GM21619 (cell line): ENCODE results near the gene MAGI3.

Experiments
- ATAC-seq: cut with Tn5 transposase; IDR thresholded peaks from one replicate; pipeline ENCODE4 v1.9.1; 2021; ENCODE audit not compliant: unreplicated experiment

The MAGI3 gene

DNA sequence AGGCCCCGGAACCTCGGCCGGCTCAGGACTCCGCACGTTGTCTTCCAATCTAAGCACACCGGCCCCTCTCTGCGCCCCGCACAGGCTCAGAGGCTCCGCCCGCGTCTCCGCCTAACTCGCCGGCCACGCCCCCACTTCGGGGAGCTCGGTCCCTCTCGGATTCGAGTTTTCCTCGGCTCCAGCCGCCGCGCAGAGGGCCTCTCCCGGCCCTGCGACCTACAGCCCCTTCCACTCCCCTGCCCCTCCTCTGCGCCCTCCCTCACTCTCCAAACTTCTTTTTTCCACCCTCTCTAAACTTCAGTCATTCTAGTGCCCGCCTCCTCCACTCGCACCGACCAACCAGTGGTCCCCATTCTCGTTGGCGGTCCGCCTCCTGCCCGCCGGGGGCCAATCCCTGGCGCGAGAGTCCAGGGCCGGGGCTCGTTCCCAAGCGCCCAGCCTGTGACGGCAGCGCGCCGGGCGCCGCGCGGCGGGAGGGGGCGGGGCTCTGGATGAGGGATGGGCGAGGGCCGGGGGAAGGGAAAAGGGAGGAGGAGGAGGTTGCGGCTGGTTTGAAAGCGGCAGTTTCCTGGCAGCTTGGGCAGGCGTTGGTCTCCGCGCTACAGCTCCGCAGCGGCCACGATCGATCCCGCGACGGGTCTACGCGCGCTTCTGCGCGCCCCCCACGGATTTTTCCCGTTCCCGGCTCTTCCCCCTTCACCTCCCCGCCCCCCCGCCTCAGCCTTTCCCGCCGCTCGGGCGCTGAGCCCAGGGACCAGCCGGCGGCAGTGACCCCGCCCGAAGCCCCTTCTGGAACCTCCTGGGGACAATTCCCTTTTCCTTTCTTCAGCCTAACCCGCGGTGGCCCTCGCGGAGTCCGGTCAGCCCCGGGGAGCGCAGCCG lies at the start of gene MAGI3:
TSS of gene MAGI3 (plus strand) at position 563 of the 882 bp plus-strand sequence. CDS start 519 bp downstream, outside the sequence.
- ATAC-seq, result peak; percentile 99

DNA sequence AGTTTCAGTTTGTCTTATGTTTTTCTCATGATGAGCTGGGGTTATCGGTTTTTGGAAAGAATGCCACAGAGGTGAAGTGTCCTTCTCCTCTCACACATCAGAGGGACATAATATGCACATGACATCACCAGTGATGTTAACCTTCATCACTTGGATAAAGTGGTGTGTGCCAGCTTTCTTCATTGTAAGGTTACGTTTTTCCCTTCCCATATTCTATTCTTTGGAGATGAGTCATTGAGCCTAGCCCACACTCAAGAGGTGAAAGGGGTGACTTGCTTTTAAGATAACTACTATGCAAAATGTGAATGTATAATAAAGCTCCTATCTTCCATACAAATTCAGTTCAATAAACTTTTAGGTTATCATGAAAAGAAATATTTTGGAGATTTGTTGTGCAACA lies 36.7 kb upstream of the MAGI3 start:
- no peak for ATAC-seq

DNA sequence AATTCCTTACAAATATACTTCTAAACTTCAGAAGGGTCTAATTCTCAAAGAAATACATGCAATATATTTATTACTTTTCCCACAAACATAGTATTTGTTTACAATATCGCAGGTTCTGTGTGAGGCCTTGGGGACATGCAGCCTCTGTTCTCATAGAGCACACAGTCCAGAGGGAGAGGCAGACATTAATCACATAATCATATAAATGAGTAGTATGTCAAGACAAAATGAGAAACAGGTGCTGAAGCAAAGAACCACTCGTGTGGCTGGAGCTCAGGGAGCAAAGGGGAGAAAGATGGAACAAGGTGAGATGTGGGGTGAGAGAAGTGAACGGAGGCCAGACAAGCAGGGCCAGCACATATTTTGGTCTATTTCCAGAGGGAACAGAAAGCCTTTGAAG lies 26.4 kb upstream of the MAGI3 start:
- ATAC-seq, result no peak

DNA sequence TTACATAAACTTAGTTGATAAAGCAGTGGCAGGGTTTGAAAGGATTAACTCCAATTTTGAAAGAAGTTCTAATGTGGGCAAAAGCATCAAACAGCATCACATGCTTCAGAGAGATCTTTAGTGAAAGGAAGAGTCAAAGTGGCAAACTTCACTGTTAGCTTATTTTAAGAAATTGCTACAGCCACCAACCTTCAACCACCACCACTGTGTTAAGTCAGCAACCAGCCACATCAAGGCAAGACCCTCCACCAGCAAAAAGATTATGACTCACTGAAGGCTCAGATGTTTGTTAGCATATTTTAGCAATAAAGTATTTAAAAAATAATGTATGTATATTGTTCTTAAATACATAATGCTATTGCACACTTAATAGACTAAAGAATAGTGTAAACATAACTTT lies 21.3 kb upstream of the MAGI3 start:
- no peak for ATAC-seq

DNA sequence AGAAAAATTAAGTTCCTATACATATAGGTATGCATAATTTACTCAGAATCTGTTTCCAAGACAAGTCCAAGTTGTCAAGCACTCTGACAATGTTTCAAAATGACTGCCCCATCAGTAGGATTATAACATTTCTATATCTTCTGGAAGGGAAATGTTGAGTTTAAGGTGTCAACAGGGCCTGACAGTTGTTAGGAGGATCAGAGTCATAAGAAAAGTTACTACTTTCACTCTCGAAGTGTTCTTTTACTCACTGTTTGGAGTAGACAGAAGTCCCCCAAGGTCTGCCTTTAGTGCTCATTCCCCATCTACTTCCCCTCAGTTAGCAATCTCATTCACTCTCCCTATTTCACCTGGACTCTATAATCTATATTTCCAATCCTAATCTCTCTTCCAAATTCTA lies 20.6 kb upstream of the MAGI3 start:
- no peak for ATAC-seq

DNA sequence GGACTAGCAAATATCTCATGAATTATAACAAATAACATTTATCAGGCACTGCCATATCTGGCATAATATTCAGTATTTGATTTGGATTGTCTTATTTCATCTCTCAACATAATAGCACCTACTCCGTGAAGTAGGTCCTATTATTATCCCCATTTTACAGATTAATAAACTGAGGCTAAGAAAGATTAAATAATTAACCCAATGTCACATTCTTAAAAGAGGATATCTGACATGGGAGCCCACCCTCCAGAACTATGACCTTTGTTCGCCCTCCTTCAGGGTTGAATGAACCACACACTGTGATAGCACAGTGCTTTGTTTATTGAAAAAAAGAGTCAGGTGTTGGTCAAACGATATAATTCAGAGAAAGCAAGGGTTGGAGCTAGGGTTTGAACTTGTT lies 19.4 kb upstream of the MAGI3 start:
- ATAC-seq, result no peak

DNA sequence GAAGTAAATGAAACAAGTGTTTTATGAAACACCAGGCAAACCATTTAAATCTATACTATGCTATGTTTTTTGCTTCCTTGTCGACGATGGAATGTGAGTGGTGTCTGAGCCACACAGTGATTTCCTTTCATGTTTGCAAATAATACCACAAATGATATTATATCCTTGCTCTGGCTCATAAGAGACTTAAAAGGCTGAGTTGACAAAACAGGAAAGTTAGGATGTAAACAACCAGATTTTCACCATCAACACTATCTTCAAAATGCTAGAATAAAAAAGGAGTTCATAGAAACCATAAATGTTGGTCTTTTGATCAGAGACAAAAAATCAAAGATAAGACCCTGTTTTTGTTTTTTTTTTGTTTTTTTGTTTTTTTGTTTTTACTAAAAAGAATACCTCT lies 17.8 kb upstream of the MAGI3 start:
- no peak for ATAC-seq

DNA sequence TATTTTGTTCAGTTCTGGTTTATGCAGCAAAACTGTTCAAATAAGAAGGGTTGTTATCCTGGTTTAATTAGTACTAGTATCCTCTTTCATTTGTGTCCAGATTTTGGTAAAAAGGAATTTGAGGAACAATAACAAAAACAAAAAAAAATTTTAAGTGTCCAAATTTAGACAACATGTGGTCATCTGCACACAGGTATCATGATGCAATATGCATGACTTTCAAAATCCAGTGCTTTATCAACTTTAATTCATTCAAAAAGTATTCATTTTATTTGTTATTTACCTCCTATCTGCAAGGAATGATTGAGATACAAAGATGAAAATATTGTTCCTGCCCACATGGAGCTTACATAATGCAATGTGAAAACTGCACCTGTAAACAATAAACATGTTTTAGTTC lies 16.7 kb upstream of the MAGI3 start:
- no peak for ATAC-seq

DNA sequence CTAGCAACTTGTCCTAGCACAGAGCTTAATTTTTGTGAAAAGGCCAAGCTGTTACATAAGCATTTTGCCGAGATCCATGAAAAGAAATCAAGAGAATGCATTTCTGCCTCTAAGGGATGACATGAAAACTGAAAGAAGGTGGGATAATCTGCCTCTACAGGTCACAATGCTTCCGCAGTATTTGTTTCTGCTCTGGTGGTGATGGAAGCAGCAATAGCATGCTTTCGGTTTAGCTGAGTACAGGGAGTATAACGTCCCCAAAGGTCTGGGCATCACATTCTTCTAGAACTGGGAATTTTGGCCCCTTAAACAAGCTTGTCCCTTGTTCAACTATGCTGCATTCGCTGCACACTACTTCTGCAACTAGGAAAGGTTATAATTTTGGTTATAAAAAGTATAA lies 14.4 kb upstream of the MAGI3 start:
- ATAC-seq, result no peak

DNA sequence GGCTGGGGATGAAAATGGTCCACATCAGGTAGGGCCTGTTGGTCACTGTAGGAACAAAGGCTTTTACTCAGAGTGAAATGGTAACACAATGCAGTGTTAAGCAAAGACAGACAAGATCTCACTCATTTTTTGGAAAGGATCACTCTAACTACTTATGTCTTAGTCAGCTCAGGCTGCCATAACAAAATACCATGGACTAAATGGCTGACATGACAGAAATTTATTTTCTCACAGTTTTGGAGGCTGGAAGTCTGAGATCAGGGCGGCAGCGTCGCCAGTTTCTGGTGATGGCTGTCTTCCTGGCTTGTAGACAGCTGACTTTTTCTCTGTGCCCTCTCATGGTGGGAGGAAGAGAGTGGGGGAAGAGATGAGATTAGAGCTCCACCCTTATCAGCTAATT lies 10.2 kb upstream of the MAGI3 start:
- no peak for ATAC-seq

DNA sequence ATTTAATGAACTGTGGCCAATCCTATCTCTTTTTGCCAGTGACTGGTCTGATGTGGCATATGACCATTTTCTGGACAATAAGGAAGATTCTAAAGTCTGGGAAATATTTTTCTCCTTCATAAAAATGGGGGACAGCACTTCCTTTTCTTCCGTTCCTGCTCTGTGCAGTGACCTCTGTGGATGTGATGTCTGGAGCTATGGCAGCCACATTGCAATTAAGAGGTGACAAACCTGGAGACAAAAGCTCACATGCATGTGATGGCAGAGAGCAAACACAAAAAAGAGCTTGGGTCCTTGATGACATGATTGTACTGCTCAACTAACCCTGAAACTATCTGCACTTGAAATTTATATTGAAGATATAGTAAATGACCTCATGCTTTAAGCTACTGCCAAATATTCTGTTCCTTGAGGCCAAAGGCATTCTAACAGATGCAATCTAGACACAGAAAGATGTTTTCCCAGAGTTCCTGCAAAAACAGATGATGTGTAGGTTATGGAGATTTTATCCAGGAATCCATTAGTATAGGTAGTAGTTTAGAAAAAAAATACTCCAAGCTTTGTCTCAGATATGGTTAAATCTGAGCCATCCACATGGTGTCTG lies 2.2 kb upstream of the MAGI3 start:
- ATAC-seq, result no peak

DNA sequence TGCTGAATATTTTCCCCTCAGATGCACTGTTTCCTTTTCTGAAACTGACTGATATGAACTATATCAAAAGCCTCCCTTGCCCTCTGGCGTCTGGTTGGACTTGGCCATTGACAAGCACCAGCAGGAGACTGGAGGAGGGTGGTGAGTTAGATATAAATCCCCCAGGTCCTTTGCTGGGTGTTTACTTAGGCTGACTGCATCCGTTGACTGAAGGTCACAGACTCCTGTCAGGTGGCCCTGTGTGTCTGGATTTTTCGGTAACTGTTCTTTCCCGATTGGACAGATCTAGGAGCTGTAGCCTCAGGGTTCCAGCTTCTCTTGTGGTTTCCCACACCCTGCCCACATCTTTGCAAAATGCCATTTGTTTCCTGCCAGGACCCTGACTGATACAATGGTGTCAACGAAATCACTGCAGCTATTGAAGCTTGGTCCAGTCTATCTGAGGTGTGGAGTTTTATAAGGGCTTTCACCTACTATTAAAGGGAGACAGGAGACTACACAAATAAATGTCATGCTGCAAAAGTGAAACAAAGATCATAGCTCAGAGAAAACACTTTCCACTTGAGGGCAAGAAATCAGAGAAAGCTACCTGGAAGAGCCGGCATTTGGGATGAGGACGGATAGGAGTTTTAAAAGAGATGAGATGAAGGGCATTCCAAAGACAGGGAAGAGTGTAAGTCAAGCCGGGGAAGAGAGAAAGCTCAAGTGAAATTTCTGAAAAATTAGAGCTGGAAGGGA lies 1.5 kb upstream of the MAGI3 start:
- no peak for ATAC-seq

DNA sequence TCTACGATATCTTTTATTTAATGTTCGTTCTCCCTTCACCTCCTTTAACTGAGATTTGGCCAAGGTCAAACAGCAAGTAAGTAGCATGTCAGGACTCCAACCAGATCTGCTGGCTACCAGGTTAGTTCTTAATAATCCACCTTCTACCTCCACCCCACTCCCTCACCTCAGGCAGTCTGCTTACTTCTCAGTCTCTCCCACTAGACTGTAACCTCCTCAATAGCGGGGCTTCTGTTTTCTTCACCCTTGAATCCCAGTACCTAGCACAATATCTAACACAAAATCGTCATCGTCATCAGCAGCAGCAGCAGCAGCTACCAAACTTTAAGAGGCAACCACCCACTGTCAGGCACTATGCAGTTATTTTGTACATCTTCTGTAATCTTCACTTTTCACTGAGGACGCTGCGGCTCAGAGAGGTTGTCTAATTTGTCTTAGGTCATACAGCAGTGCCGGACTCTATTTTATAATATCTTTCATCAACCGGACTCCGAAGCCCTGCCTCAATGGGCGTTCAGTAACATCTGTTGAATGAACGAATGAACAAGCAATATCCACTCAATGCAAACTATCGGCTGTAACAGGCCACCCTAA lies 859 bp upstream of the MAGI3 start:
- no peak for ATAC-seq

DNA sequence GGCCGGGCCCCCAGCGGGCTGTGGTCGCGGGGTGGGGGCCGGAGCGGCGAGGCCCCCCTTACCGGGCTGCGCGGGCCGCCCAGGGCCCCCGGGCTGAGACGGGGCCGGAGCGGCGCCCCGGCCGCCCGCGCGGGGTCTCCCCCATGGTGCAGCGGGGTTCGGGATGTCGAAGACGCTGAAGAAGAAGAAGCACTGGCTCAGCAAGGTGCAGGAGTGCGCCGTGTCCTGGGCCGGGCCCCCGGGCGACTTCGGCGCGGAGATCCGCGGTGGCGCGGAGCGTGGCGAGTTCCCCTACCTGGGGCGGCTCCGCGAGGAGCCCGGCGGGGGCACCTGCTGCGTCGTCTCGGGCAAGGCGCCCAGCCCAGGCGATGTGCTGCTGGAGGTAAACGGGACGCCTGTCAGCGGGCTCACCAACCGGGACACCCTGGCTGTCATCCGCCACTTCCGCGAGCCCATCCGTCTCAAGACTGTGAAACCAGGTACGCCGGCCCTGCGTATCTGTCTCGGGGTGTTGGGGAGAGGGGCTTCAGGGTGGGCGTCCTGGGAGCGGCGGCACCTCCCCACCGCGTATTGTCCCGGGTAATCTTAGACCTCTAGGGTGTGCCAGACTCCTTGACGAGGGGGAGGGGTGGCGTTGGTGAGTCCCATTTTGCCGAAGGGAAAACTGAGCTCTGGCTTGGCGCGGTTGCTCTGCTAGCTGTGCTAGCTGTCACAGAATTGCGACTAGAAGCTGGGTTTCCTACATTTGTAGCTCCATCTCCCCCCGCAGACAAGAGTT lies 745 bp downstream of the MAGI3 start:
- no peak for ATAC-seq

DNA sequence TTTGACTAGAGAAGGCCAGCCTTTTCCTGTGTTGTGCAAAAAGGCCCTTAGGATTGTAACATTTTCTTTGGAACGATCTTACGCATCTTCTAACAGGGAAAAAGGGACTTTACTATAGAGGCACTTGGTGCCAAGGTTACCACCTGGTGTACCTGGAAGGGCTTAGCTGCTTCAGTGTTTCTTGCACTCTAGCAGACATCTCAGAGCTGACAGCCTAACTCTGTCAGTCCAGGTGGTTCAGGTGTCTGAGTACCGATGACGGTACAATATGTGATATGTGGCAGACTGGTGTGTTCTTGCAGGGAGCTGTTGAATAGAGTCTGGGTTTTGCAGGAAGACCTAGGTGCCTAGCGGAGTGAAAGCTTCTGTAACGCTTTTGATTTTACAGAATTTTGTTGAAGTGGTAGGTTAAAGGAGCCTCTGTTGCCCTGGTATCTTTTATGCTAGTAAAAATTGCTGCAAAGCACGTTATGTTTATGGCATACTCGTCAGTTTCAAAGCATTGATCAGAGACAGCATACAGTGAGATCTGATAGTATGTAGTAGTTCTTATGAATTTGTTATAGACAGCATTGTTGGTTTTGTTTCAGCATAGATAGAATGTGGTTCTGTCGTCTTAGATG lies 1.4 kb downstream of the MAGI3 start:
- no peak for ATAC-seq

DNA sequence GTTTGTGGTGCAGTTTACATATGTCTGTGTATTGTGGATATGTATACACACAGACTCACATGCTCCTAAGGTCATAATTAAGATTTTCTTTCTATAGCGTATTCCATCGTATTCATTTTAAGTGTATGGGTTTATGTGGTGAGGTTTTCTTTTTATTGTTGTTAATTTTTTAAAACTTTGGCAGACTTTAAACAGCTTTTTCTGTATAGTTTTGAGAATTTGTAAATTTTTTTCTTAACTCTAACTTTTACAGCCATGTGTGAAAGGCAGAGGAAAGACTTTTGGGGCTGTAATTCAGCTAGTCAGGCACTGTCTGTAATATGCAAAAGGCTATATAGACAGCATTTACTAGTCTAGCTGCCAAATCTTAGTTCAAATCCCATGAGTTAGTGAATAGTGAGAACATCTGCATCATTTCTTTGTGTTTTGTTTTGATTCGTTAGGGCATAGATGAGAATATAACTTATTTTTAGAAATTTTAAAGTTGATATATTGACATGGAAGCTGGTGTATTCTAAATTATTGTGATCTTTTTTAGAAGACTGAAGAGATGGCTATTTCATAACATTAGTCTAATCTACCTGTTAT lies 2.3 kb downstream of the MAGI3 start:
- no peak for ATAC-seq

DNA sequence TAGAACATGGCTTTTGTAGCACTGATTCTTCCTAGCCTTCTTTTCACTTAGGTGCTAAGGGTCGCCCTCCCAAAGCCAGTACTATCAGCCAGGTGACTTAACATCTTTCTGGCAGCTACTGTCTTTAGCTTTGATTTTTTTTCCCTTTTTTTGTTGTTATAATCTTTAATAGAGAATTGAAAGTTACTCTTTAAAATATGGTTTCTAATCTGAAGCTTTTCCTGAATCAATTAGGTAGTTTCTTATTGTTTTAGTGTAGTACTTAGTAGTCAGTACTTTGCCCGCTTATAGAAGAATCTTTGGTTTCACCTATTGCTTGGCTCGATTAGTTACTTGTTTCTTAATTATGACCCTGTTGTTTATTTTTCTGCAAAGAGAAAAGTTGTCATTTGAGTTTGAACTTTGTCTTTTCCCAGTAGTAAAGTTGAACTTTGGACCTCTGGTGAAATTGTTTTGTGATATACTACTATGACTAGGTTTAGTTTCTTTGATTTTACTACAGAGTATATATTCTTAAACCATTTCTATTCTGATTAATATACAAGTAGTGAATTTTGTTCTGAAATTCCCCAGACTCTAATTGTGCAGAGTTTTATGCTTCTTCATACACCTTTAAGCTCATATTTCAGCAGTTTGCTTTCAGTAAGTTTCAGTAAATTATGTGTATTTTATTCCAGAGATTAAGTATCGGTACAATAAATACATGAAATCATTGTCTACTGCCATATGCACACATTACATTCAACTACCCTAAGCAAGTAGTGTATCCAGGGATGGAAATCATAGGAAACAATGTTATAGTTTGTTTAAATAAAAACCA lies 3.9 kb downstream of the MAGI3 start:
- ATAC-seq, result no peak

DNA sequence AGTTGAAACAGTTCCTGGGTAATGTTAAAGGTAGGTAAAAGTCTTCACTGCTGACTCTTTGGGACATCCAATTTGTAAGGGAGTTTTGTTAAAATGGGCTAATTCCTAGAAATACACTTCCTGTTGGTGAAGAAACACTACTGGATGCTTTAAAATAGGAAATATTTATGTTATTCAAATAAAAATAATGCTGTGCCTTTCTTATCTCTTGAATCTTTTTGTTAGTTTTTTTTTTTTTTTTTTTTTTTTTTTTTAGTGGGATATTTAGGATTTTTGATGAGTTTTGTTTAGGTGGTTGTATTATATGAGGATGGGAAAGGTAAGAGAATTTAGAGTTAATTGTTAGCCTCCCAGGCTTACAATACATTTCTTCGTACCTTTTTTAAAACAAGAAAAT lies 4.5 kb downstream of the MAGI3 start:
- no peak for ATAC-seq

DNA sequence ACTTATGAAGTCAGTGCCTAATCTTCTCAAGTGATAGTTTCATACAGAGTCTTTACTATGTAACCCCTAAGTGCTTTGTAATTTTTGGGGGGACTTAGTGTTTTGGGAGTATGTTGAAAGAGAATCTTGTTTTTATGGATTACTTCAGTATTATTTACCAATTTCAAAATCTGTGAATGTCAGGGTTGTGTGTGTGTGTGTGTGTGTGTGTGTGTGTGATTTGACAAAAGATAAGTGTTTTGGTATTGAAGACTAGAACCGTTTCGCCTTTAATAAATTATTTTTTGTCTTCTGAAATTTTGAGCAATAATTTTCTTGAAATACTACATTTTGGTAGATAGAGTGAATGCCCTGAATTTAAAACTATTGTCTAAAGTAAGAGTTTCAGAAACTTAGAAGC lies 5.8 kb downstream of the MAGI3 start:
- no peak for ATAC-seq
